DOHH2 (cell line): ENCODE measurements around the gene ADAMTS18.

Source experiments
- H3F3A ChIP-seq: fragments of 200-600 bp; sonication (generic), shearing (Covaris generic); 2 replicates; pipeline ENCODE4 v1.6.0; 2016; ENCODE audit warnings: antibody characterized with exemption, mild to moderate bottlenecking; ENCODE audit not compliant: control insufficient read depth, insufficient read depth
- H3K27ac ChIP-seq: fragments of 200-600 bp; sonication (generic); 2 replicates; pipeline ENCODE4 v1.5.1; 2014; ENCODE audit warnings: low read depth, mild to moderate bottlenecking, low read length, moderate library complexity
- H3K27me3 ChIP-seq: fragments of 200-600 bp; sonication (generic); 2 replicates; pipeline ENCODE4 v1.6.1; 2014; ENCODE audit warnings: mild to moderate bottlenecking, low read length, mixed read lengths; ENCODE audit not compliant: control insufficient read depth
- H3K36me3 ChIP-seq: fragments of 200-600 bp; sonication (generic); 2 replicates; pipeline ENCODE4 v1.6.1; 2014; ENCODE audit warnings: mild to moderate bottlenecking, low read length, moderate library complexity, mixed read lengths; ENCODE audit not compliant: control insufficient read depth
- H3K4me1 ChIP-seq: fragments of 200-600 bp; sonication (generic); 2 replicates; pipeline ENCODE4 v1.6.1; 2014; ENCODE audit warnings: mild to moderate bottlenecking, low read length, mixed read lengths; ENCODE audit not compliant: control insufficient read depth
- H3K4me2 ChIP-seq: fragments of 200-600 bp; sonication (generic); 2 replicates; pipeline ENCODE4 v1.6.0; 2014; ENCODE audit warnings: mild to moderate bottlenecking, low read length, moderate library complexity
- H3K4me3 ChIP-seq: fragments of 200-600 bp; sonication (generic); 2 replicates; pipeline ENCODE4 v1.5.1; 2014; ENCODE audit warnings: mild to moderate bottlenecking, low read length, mixed read lengths
- H3K79me2 ChIP-seq: fragments of 200-600 bp; sonication (generic); 2 replicates; pipeline ENCODE4 v1.6.1; 2014; ENCODE audit warnings: mild to moderate bottlenecking, low read length, mixed read lengths; ENCODE audit not compliant: control insufficient read depth
- H3K9me2 ChIP-seq: fragments of 200-600 bp; sonication (generic); replicated peaks from 2 replicates; pipeline ENCODE4 v1.6.1; 2014; ENCODE audit warnings: mild to moderate bottlenecking, low read length, mixed read lengths; ENCODE audit not compliant: control insufficient read depth
- H3K9me3 ChIP-seq: fragments of 200-600 bp; sonication (generic); 2 replicates; pipeline ENCODE4 v1.6.1; 2014; ENCODE audit warnings: antibody characterized with exemption, low read length, mixed read lengths; ENCODE audit not compliant: control insufficient read depth, insufficient read depth
- H4K20me1 ChIP-seq: fragments of 200-600 bp; sonication (generic); 2 replicates; pipeline ENCODE4 v1.6.0; 2014; ENCODE audit warnings: low read depth, mild to moderate bottlenecking, antibody characterized with exemption, low read length, moderate library complexity; ENCODE audit not compliant: control insufficient read depth, insufficient read depth
- CTCF ChIP-seq: fragments of 200-600 bp; sonication (generic); IDR thresholded peaks from one replicate; pipeline ENCODE4 v1.5.1; 2014; ENCODE audit warnings: antibody characterized with exemption, mild to moderate bottlenecking, low read depth, low read length; ENCODE audit not compliant: poor library complexity, severe bottlenecking
- EZH2phosphoT487 ChIP-seq: fragments of 200-600 bp; sonication (generic); IDR thresholded peaks from 2 replicates; pipeline ENCODE4 v1.6.1; 2017; ENCODE audit warnings: borderline replicate concordance, mild to moderate bottlenecking, antibody characterized with exemption, low read length, moderate library complexity, mixed read lengths

The ADAMTS18 gene

GRCh38 chr16:77364770-77365169, 70.1 kb downstream of the ADAMTS18 start:
- no peaks in the 10 kb centered on the region for H3F3A ChIP-seq
- 0 out of 2 replicates have a peak, but pooled peaks cover 3% of the 10 kb centered on the region for H3K27me3 ChIP-seq
- TF ChIP-seq CTCF (no peak), EZH2phosphoT487 (no peak)
- no peaks in the 10 kb centered on the region for H3K9me2 ChIP-seq
- no peaks in the 10 kb centered on the region for H4K20me1 ChIP-seq
- H3K4me3 ChIP-seq, result no peak overlapping the region
- H3K36me3 ChIP-seq, result no peaks in the 10 kb centered on the region
- no peak overlapping the region for H3K4me2 ChIP-seq
- no peaks in the 10 kb centered on the region for H3K4me1 ChIP-seq
- H3K79me2 ChIP-seq, result no peaks in the 10 kb centered on the region
- H3K9me3 ChIP-seq, result no peaks in the 10 kb centered on the region
- no peak overlapping the region for H3K27ac ChIP-seq

GRCh38 chr16:77359065-77359502, 75.8 kb downstream of the ADAMTS18 start:
- Histone ChIP-seq H3K4me2 (no peak overlapping the region), H3K4me3 (no peak overlapping the region), H3K9me3 (no peaks in the 10 kb centered on the region), H3K36me3 (no peaks in the 10 kb centered on the region), H3K9me2 (no peaks in the 10 kb centered on the region), H4K20me1 (no peaks in the 10 kb centered on the region), H3K27me3 (no peaks in the 10 kb centered on the region), H3K79me2 (no peaks in the 10 kb centered on the region), H3K27ac (no peak overlapping the region), H3K4me1 (no peaks in the 10 kb centered on the region), H3F3A (no peaks in the 10 kb centered on the region)
- no peak for TF ChIP-seq CTCF
- TF ChIP-seq EZH2phosphoT487, result no peak

- Histone ChIP-seq H3K4me1 (no peaks in the 10 kb centered on the region), H3F3A (no peaks in the 10 kb centered on the region), H3K9me2 (no peaks in the 10 kb centered on the region), H3K27ac (no peak overlapping the region), H3K4me3 (no peak overlapping the region), H3K27me3 (no peaks in the 10 kb centered on the region), H3K4me2 (no peak overlapping the region), H3K36me3 (no peaks in the 10 kb centered on the region), H3K79me2 (no peaks in the 10 kb centered on the region), H4K20me1 (no peaks in the 10 kb centered on the region), H3K9me3 (no peaks in the 10 kb centered on the region)
- TF ChIP-seq EZH2phosphoT487 (no peak), CTCF (no peak)
Observed at GRCh38 chr16:77353587-77354263, 81.1 kb downstream of the ADAMTS18 start.
